Lung microvascular endothelial cell (primary cell): ENCODE measurements around the gene TMEM121B. TPM values are rescaled to one million over a fixed set of nuclear protein-coding genes. Genes with fewer than 3 reads are reported as not detected.
"Not testable (repeated sequence)": the region's sequence is repeated elsewhere in the genome, so short reads cannot be mapped to it uniquely, and the experiment has no call there.

ENCODE experiments used
- DNase-seq, 2 donors: peaks; one replicate each; pipeline versions ENCODE4 v3.0.0 to v3.0.0-alpha.2; 2010; ENCODE audit warnings: low read depth in 2 of 2
- total RNA-seq: library from RNA; depleted of rRNA; stranded (reverse); fragments of >200 nt; gene quantifications from 2 replicates; pipeline ENCODE4 v1.2.1, GENCODE V29; 2014

Gene TMEM121B
- total RNA-seq: under 0.01 TPM in 2 replicates

- DNase-seq: peak; percentile 42 to 43
Measured at GRCh38 chr22:17121233-17122195, at the start of gene TMEM121B. TSS of gene TMEM121B (minus strand) at chr22:17121360. CDS start at chr22:17121127, 233 bp downstream.

- no peak for DNase-seq
Measured at GRCh38 chr22:17167486-17167885, 46.3 kb upstream of the TMEM121B start.

- peak in 1 of 2 donors; percentile 10 for DNase-seq
Measured at GRCh38 chr22:17164392-17165024, 43.3 kb upstream of the TMEM121B start.

- no peak for DNase-seq
Measured at GRCh38 chr22:17162731-17163130, 41.6 kb upstream of the TMEM121B start.

- DNase-seq: no peak
Measured at GRCh38 chr22:17161991-17162390, 40.8 kb upstream of the TMEM121B start.

GRCh38 chr22:17159504-17159951, 38.4 kb upstream of the TMEM121B start:
- peak; percentile 40 to 64 for DNase-seq

- DNase-seq: peak; percentile 88 to 93
Measured at GRCh38 chr22:17158568-17159503, 37.7 kb upstream of the TMEM121B start, which contains the start of gene HDHD5. TSS of gene HDHD5 (minus strand) at chr22:17159277. CDS start at chr22:17159251, 26 bp downstream.

- DNase-seq: no peak
Measured at GRCh38 chr22:17158176-17158567, 37.0 kb upstream of the TMEM121B start.

GRCh38 chr22:17157714-17158113, 36.6 kb upstream of the TMEM121B start:
- DNase-seq: no peak

- no peak for DNase-seq
Measured at GRCh38 chr22:17155941-17156340, 34.8 kb upstream of the TMEM121B start.

GRCh38 chr22:17152971-17153370, 31.8 kb upstream of the TMEM121B start:
- peak in 1 of 2 donors; percentile 16 for DNase-seq

GRCh38 chr22:17152340-17152739, 31.2 kb upstream of the TMEM121B start:
- DNase-seq: no peak

- DNase-seq: no peak
Measured at GRCh38 chr22:17149076-17149815, 28.1 kb upstream of the TMEM121B start.

- DNase-seq: not testable (repeated sequence)
Measured at GRCh38 chr22:17147458-17147857, 26.3 kb upstream of the TMEM121B start.

- DNase-seq: no peak
Measured at GRCh38 chr22:17145021-17145680, 24.0 kb upstream of the TMEM121B start.

GRCh38 chr22:17143826-17144225, 22.7 kb upstream of the TMEM121B start:
- DNase-seq: no peak

GRCh38 chr22:17143101-17143500, 21.9 kb upstream of the TMEM121B start:
- no peak for DNase-seq

GRCh38 chr22:17140826-17141766, 19.9 kb upstream of the TMEM121B start:
- no peak for DNase-seq

- DNase-seq: no peak
Measured at GRCh38 chr22:17140022-17140421, 18.9 kb upstream of the TMEM121B start.
